NCI-H1048 (cell line): ENCODE measurements around the gene GLG1.
"Not testable (repeated sequence)": the region's sequence is repeated elsewhere in the genome, so short reads cannot be mapped to it uniquely, and the experiment has no call there.

Experiments
- DNase-seq: peaks from one replicate; lab custom pipeline; 2025; lab: John Stamatoyannopoulos, UW

GLG1 gene

GRCh38 chr16:74537746-74538145, 69.2 kb downstream of the GLG1 start:
- not testable (repeated sequence) for DNase-seq

DNA sequence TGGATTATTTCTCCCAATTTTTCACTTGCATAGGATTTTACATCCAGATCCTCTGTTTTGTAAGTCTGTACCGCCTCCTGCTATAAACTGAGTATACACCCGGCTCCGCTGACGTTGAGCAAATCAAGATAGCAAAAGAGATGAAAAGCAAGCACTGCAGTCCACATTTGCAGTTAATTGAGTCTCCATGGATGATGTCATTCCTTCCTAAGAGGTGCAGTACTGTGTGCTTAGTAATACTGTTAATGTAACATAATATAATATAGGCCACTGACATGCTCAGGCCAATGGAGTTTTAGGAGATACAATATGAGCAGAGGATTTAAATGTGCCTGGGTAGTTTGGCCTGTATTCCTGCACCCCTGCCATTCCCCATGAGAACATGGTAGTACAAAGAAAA, 72.3 kb downstream of the GLG1 start:
- not testable (repeated sequence) for DNase-seq

DNA sequence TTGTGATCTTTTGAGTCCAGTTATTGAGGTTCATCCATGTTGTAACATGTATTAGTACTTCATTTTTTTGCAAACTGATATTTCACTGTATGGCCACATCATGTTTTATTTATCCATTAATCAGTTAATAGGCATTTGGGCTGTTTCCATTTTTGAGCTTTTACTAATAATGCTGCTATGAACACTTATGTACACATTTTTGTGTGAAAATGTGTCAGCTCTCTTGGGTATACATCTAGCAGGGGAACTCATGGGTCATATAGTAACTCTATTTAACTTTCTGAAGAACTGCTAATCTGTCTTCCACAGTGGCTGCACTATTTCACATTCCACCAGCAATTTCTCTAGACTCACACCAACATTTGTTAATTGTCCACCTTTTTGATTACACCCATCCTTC, 82.0 kb downstream of the GLG1 start:
- no peak for DNase-seq

DNA sequence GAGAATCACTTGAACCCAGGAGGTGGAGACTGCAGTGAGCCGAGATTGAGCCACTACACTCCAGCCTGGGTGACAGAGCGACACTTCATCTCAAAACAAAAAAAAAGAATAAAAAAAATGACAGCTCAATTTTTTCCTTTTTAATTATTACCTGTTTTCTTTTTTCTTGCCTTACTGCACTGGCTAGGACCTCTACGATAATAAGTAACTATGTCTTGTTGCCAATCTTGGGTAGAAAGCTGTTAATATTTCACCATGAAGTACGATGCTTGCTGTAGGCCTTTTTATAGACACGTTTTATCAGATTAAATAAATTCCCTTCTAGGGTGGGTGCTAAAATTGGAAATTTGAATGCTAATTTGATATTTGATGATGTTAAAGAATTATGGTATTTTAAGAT, 82.8 kb downstream of the GLG1 start:
- no peak for DNase-seq

- DNase-seq, result not testable (repeated sequence)
Observed at GRCh38 chr16:74523706-74524105, 83.2 kb downstream of the GLG1 start.

GRCh38 chr16:74522160-74522559, 84.8 kb downstream of the GLG1 start:
- no peak for DNase-seq

GRCh38 chr16:74521691-74522090, 85.2 kb downstream of the GLG1 start:
- no peak for DNase-seq

GRCh38 chr16:74518934-74519333, 88.0 kb downstream of the GLG1 start:
- not testable (repeated sequence) for DNase-seq

- no peak for DNase-seq
Observed at GRCh38 chr16:74511961-74512360, 95.0 kb downstream of the GLG1 start.

- no peak for DNase-seq
Observed at GRCh38 chr16:74505011-74505410, 101.9 kb downstream of the GLG1 start.

DNA sequence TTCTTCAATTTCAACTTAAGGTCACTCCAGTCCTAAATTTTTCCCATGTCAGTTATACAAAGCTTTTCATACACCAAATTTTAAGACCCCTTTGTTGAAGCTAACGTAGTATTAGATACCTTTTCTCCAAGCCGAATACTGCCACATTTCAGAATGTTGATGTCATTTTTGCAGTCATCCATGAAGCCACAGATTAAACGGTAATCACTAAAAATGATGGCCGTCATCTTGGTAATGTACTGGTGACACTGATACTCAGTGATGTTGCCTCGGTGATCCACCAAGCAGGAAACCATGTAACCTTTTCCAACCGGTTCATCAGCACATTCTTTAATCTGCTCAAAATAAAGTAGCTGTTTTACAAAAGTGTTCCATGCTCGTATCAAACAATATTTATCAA, 103.5 kb downstream of the GLG1 start:
- no peak for DNase-seq

- no peak for DNase-seq
Observed at GRCh38 chr16:74501484-74502478, 105.1 kb downstream of the GLG1 start.

- DNase-seq, result no peak
Observed at GRCh38 chr16:74500907-74501306, 106.0 kb downstream of the GLG1 start.

DNA sequence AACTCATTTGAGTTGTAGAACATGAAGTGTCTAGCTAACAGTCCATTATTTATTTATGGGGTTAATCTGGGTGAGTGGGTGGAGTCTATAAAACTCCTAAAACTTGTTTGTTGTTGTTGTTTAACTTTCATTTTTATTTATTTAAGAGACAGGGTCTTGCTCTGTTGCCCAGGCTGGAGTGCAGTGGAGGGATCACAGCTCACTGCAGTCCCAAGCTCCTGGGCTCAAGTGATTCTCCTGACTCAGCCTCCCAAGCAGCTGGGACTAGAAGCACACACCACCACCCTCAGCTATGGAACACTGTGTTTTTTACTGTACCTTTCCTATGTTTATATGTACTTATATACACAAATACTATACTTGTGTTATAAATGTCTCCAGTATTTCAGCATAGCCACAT, 107.8 kb downstream of the GLG1 start:
- DNase-seq, result no peak

DNA sequence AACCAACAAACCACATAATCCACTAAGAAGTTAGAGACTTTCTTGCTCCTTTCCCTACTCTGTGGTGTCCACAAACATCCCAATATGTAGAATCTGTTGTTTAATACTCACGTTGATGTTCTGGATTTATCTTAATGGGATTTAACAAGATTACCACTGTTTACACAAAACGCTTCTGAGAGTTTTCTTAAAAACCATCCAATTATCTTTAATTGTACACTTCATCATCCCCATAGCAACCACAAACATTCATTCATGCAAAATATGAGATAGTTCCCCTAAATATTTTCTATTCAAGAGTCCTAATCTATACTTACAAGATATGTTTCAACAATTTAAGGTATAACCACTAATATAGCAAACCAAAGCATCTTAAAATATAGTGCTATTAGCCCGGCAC, 109.2 kb downstream of the GLG1 start:
- DNase-seq, result no peak

DNA sequence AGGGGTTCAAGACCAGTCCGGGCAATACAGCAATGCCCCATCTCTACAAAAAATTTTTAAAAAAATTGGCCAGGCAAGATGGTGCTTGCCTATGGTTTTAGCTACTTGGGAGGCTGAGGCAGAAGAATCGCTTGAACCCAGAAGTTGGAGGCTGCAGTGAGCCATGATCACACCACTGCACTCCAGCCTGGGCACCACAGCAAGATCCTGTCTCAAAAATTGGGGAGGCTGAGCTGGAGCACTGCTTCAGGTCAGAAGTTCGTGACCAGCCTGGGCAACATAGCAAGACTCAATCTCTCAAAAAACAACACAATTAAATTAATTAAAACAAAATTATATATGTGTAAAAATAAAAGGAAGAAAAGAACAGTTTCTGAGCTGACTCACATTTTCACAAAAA, 110.9 kb downstream of the GLG1 start:
- no peak for DNase-seq

DNA sequence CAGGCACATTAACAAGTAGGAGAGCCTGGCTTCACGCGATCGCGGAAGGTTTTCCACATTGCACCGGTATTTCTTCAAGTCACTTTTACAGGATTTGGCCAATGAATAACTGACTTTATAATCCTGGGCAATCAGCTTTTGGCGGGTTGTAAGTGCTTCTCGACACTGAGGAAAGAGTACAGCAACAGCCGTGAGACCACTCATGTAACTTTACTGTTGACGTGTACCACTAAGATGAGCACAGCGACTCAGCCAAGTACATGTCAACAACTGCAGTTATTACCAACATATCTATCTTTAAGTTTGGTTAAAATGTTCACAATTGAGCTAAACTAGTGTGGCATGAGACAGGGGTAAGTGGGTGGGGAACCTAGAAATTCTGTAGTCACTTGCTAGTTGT, 113.9 kb downstream of the GLG1 start:
- no peak for DNase-seq

GRCh38 chr16:74487634-74488495, 119.0 kb downstream of the GLG1 start:
- DNase-seq, result no peak

GRCh38 chr16:74485916-74486315, 121.0 kb downstream of the GLG1 start:
- no peak for DNase-seq

- no peak for DNase-seq
Observed at GRCh38 chr16:74480150-74481029, 126.5 kb downstream of the GLG1 start.

GRCh38 chr16:74477226-74477625, 129.7 kb downstream of the GLG1 start:
- DNase-seq, result no peak

DNA sequence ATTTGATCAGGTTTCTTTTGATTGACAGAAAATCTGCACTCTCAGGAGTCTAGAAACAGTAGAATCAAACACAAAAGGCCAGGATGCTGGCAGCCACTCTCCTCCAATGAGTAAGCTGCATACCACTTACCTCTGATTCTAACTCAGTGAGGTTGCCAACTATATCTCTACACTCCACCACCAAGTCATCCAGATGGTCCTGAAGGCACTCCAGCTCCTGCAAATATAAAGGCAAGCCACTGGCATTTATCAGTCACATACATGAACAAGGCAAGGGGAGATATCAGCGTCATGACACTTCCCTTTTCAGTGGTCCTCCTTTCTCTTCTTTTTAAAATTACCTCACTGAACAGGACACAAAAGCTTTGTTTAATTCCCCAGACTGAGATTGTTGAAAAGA, 132.5 kb downstream of the GLG1 start:
- DNase-seq, result no peak
